Ramos (cell line): ENCODE measurements around the gene ISG15.
"Not testable (repeated sequence)": the region's sequence is repeated elsewhere in the genome, so short reads cannot be mapped to it uniquely, and the experiment has no call there.

Experiments used
- in situ Hi-C: fragments of 300-500 bp; cut with MboI; formaldehyde crosslinking; loops from one replicate; pipeline ENCODE4 v1.14.3; 2022; ENCODE audit warnings: low sequenced_read_pairs; ENCODE audit not compliant: unreplicated experiment

The ISG15 gene

GRCh38 chr1:974687-975328, 38.5 kb upstream of the ISG15 start:
- in situ Hi-C loops = no loop called here

GRCh38 chr1:975365-975764, 37.9 kb upstream of the ISG15 start:
- in situ Hi-C loops = no loop called here

GRCh38 chr1:975896-976683, 37.2 kb upstream of the ISG15 start:
- in situ Hi-C loops = no loop called here

GRCh38 chr1:976791-977190, 36.5 kb upstream of the ISG15 start:
- in situ Hi-C loops = not testable (repeated sequence)

GRCh38 chr1:978069-978834, 35.0 kb upstream of the ISG15 start:
- in situ Hi-C loops = no loop called here

GRCh38 chr1:978835-979743, 34.2 kb upstream of the ISG15 start:
- in situ Hi-C loops = no loop called here

GRCh38 chr1:979744-980072, 33.6 kb upstream of the ISG15 start:
- in situ Hi-C loops = no loop called here

- in situ Hi-C loops = no loop called here
Observed at GRCh38 chr1:980137-980571, 33.1 kb upstream of the ISG15 start.

- in situ Hi-C loops = no loop called here
Observed at GRCh38 chr1:980602-981395, 32.5 kb upstream of the ISG15 start.

- in situ Hi-C loops = no loop called here
Observed at GRCh38 chr1:981491-981954, 31.8 kb upstream of the ISG15 start.

GRCh38 chr1:981955-982558, 31.2 kb upstream of the ISG15 start, which contains the start of gene PERM1:
PERM1 (minus strand) TSS chr1:982093; CDS start chr1:981029, 1,064 bp downstream.
- in situ Hi-C loops = no loop called here

GRCh38 chr1:982765-983436, 30.4 kb upstream of the ISG15 start:
- in situ Hi-C loops = no loop called here

GRCh38 chr1:983798-984475, 29.4 kb upstream of the ISG15 start:
- in situ Hi-C loops = no loop called here

- in situ Hi-C loops = no loop called here
Observed at GRCh38 chr1:984476-984814, 28.9 kb upstream of the ISG15 start.

- in situ Hi-C loops = no loop called here
Observed at GRCh38 chr1:985126-985525, 28.2 kb upstream of the ISG15 start.

- in situ Hi-C loops = not testable (repeated sequence)
Observed at GRCh38 chr1:988061-988460, 25.2 kb upstream of the ISG15 start.

GRCh38 chr1:991275-991674, 22.0 kb upstream of the ISG15 start:
- in situ Hi-C loops = not testable (repeated sequence)

- in situ Hi-C loops = no loop called here
Observed at GRCh38 chr1:991895-992294, 21.4 kb upstream of the ISG15 start.
